GM18511 (cell line): ENCODE measurements around the gene SEPTIN10.
A peak's percentile ranks its signal among the peaks of the same experiment; 100 is the strongest.
"Not testable (repeated sequence)": the region's sequence is repeated elsewhere in the genome, so short reads cannot be mapped to it uniquely, and the experiment has no call there.

Experiments used
- ATAC-seq: cut with Tn5 transposase; IDR thresholded peaks from one replicate; pipeline ENCODE4 v1.9.1; 2021; ENCODE audit warnings: mild to moderate bottlenecking, moderate library complexity; ENCODE audit not compliant: unreplicated experiment

Gene SEPTIN10

GRCh38 chr2:109554758-109555157, 59.0 kb downstream of the SEPTIN10 start:
- no peak for ATAC-seq

GRCh38 chr2:109549016-109549590, 64.7 kb downstream of the SEPTIN10 start:
- no peak for ATAC-seq

- ATAC-seq = no peak
These were observed 66.5 kb downstream of the SEPTIN10 start for GRCh38 chr2:109547280-109547679.

GRCh38 chr2:109545828-109546713, 67.7 kb downstream of the SEPTIN10 start:
- ATAC-seq = peak; percentile 90

- ATAC-seq = no peak
These were observed 71.4 kb downstream of the SEPTIN10 start for GRCh38 chr2:109542384-109542783.

- ATAC-seq = no peak
These were observed 75.2 kb downstream of the SEPTIN10 start for GRCh38 chr2:109538546-109538945.

- no peak for ATAC-seq
These were observed 76.1 kb downstream of the SEPTIN10 start for GRCh38 chr2:109537565-109538222.

- not testable (repeated sequence) for ATAC-seq
These were observed 77.2 kb downstream of the SEPTIN10 start for GRCh38 chr2:109536556-109536955.

GRCh38 chr2:109535217-109535946, 78.4 kb downstream of the SEPTIN10 start:
- ATAC-seq = no peak

- ATAC-seq = no peak
These were observed 79.9 kb downstream of the SEPTIN10 start for GRCh38 chr2:109533823-109534222.

- no peak for ATAC-seq
These were observed 81.1 kb downstream of the SEPTIN10 start for GRCh38 chr2:109532728-109533076.

- no peak for ATAC-seq
These were observed 81.7 kb downstream of the SEPTIN10 start for GRCh38 chr2:109531896-109532727.

GRCh38 chr2:109531221-109531620, 82.5 kb downstream of the SEPTIN10 start:
- ATAC-seq = no peak

GRCh38 chr2:109530712-109531111, 83.1 kb downstream of the SEPTIN10 start:
- ATAC-seq = no peak

- ATAC-seq = no peak
These were observed 84.0 kb downstream of the SEPTIN10 start for GRCh38 chr2:109529532-109530449.

- ATAC-seq = no peak
These were observed 84.8 kb downstream of the SEPTIN10 start for GRCh38 chr2:109528811-109529501.

- ATAC-seq = no peak
These were observed 85.7 kb downstream of the SEPTIN10 start for GRCh38 chr2:109527846-109528705.

- ATAC-seq = no peak
These were observed 86.7 kb downstream of the SEPTIN10 start for GRCh38 chr2:109527079-109527478.
